ENCODE measurements around the gene PPP1R13B. TPM values are rescaled to one million over a fixed set of nuclear protein-coding genes. Genes with fewer than 3 reads are reported as not detected.
"Not testable (repeated sequence)": the region's sequence is repeated elsewhere in the genome, so short reads cannot be mapped to it uniquely, and the experiment has no call there.

PPP1R13B gene
- total and polyA plus RNA-seq, 2 experiments from 2014 or later, result 88.5 to 124 TPM

DNA sequence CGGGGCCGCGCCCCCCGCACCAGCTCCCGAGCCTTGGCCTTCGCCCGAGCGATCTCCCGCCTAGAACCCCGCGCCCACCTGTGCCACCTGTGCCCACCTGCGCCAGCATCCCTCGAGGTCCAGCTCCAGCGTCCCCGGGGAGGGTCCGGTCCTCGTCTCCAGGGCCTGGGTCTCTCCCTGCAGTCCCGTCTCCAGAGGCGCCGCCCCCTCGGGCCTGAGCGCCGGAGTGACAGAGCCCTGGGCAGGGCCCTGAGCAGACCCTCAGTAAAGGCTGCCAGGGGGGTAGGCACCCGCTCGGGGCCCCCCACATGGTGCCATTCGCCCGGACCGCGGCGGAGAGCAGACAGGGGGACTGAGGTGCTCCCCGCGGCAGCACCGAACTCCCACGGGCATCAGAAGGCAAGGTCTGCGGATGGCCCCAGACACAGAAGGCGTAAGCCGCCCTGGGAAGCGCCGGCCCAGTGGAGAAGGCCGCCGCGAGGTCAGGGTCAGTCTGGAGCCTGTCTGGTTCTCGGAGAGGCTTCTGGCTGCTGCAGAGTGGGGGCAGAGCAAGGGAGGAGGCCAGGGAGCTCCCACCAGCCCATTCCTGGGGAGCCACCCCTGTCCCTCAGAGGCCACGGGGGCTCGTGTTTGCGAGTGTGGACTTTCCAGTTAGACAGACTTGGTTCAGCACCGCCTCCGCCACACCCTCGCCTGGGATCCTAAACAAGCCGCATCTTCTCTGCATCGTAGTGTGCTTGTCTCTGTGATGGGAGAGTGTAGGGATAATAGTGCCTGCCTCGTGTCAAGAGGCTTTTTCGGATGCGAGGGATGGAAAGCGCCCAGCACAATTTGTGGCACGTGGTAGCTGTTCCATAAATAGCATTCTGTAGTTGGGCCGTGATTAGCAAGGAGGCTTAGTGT is 1.1 kb upstream of the PPP1R13B start:
- Histone ChIP-seq H3K27me3 (no peaks in the 10 kb centered on the region), H3K9me3 (ENCODE audit: low read depth) (no peaks in the 10 kb centered on the region), H3K4me1 (ENCODE audit: low read depth) (peaks cover 27% of the 10 kb centered on the region), H3K4me3 (peak overlapping the region; percentile 47), H3K36me3 (peaks cover 3% of the 10 kb centered on the region), H3K27ac (peak overlapping the region; percentile 87)
- TF ChIP-seq, protein P1, sequence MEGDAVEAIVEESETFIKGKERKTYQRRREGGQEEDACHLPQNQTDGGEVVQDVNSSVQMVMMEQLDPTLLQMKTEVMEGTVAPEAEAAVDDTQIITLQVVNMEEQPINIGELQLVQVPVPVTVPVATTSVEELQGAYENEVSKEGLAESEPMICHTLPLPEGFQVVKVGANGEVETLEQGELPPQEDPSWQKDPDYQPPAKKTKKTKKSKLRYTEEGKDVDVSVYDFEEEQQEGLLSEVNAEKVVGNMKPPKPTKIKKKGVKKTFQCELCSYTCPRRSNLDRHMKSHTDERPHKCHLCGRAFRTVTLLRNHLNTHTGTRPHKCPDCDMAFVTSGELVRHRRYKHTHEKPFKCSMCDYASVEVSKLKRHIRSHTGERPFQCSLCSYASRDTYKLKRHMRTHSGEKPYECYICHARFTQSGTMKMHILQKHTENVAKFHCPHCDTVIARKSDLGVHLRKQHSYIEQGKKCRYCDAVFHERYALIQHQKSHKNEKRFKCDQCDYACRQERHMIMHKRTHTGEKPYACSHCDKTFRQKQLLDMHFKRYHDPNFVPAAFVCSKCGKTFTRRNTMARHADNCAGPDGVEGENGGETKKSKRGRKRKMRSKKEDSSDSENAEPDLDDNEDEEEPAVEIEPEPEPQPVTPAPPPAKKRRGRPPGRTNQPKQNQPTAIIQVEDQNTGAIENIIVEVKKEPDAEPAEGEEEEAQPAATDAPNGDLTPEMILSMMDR (IDR thresholded peaks at IDR 0.05; ENCODE audit: low read depth, low read length), result no peak
- DNase-seq (ENCODE audit: low read depth in 1 of 2, low spot score in 1 of 2), result peak in 1 of 2 donors; percentile 72

GRCh38 chr14:103846543-103847450 is 578 bp downstream of the PPP1R13B start:
- TF ChIP-seq, protein P1 (IDR thresholded peaks at IDR 0.05; ENCODE audit: low read depth, low read length), result no peak
- peak; percentile 41 to 49 for DNase-seq (ENCODE audit: low read depth in 1 of 2, low spot score in 1 of 2)
- Histone ChIP-seq H3K9me3 (ENCODE audit: low read depth) (no peaks in the 10 kb centered on the region), H3K27me3 (no peaks in the 10 kb centered on the region), H3K36me3 (peaks cover 3% of the 10 kb centered on the region), H3K4me3 (peak overlapping the region; percentile 97), H3K4me1 (ENCODE audit: low read depth) (peaks cover 28% of the 10 kb centered on the region), H3K27ac (peak overlapping the region; percentile 76)

DNA sequence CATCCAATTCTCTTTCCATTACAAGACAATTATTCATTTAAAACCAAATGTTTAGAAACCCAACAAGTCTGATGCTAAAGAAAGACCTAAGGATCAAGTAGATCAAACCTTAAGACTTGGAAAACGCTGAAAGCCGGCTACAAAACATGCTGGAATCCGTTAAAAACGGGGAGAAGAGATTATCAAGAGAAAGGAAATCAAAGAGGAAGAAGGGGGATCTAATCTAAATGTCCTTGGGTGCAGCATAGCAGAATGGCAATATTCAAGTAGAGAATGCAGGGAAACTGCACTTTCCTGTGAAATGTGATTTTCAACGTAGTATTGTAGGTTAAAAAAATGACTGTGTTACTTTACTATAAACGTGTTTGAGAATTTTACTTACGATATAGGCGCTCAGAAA is 1.3 kb downstream of the PPP1R13B start:
- peak overlapping the region; percentile 76 for H3K27ac ChIP-seq
- peak overlapping the region; percentile 97 for H3K4me3 ChIP-seq
- no peaks in the 10 kb centered on the region for H3K27me3 ChIP-seq
- TF ChIP-seq, protein P1 (IDR thresholded peaks at IDR 0.05; ENCODE audit: low read depth, low read length), result no peak
- H3K4me1 ChIP-seq (ENCODE audit: low read depth), result peaks cover 35% of the 10 kb centered on the region
- H3K36me3 ChIP-seq, result peaks cover 3% of the 10 kb centered on the region
- no peaks in the 10 kb centered on the region for H3K9me3 ChIP-seq (ENCODE audit: low read depth)
- DNase-seq (ENCODE audit: low read depth in 1 of 2, low spot score in 1 of 2), result no peak

DNA sequence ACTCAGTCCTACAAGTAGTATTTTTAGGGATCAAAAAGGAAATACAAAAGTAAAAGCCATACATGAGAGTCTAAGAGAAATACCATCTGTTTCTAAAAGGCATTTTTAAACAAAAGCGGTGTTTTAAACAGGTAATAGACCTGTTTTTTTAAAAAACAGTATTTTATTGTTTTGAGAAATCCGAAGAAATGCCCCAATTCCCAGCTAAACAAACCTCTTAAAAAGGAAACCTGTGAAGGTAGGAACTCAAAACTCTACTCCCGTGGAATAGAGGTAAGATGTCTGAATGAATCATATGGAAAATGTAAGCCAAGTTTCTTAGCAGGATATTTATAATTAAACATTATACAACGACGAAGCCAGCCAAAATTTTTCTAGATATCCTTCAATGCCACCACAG is 2.0 kb downstream of the PPP1R13B start:
- DNase-seq (ENCODE audit: low read depth in 1 of 2, low spot score in 1 of 2), result no peak
- Histone ChIP-seq H3K4me3 (peak overlapping the region; percentile 97), H3K27me3 (no peaks in the 10 kb centered on the region), H3K36me3 (peaks cover 3% of the 10 kb centered on the region), H3K9me3 (ENCODE audit: low read depth) (no peaks in the 10 kb centered on the region), H3K27ac (no peak overlapping the region), H3K4me1 (ENCODE audit: low read depth) (peaks cover 36% of the 10 kb centered on the region)
- TF ChIP-seq, protein P1 (IDR thresholded peaks at IDR 0.05; ENCODE audit: low read depth, low read length), result no peak

- not testable (repeated sequence) for DNase-seq (ENCODE audit: low read depth in 1 of 2, low spot score in 1 of 2); H3K4me3 ChIP-seq; H3K27me3 ChIP-seq; H3K27ac ChIP-seq; H3K36me3 ChIP-seq; H3K9me3 ChIP-seq (ENCODE audit: low read depth)
- peaks cover 24% of the 10 kb centered on the region for H3K4me1 ChIP-seq (ENCODE audit: low read depth)
Observed at GRCh38 chr14:103841265-103841664, 6.1 kb downstream of the PPP1R13B start.

Data from cardiac muscle cell (in vitro differentiated cells and primary cell).